D721Med (cell line): ENCODE measurements around the gene STARD3.

Experiments used
- DNase-seq: peaks from one replicate; pipeline ENCODE4 v3.0.0; 2011; ENCODE audit warnings: low spot score; ENCODE audit not compliant: insufficient read length
- FAIRE-seq: peaks from 2 replicates; lab custom pipeline; 2011; peaks lifted over from hg19 to GRCh38; lab: Jason Lieb, UNC
- TF ChIP-seq, protein P1 (sequence below): IDR thresholded peaks from 2 replicates; pipeline ENCODE4 v1.5.1; 2012; ENCODE audit warnings: mild to moderate bottlenecking, control low read depth; ENCODE audit not compliant: insufficient read depth; ENCODE audit errors: missing control alignments

STARD3 gene

DNA sequence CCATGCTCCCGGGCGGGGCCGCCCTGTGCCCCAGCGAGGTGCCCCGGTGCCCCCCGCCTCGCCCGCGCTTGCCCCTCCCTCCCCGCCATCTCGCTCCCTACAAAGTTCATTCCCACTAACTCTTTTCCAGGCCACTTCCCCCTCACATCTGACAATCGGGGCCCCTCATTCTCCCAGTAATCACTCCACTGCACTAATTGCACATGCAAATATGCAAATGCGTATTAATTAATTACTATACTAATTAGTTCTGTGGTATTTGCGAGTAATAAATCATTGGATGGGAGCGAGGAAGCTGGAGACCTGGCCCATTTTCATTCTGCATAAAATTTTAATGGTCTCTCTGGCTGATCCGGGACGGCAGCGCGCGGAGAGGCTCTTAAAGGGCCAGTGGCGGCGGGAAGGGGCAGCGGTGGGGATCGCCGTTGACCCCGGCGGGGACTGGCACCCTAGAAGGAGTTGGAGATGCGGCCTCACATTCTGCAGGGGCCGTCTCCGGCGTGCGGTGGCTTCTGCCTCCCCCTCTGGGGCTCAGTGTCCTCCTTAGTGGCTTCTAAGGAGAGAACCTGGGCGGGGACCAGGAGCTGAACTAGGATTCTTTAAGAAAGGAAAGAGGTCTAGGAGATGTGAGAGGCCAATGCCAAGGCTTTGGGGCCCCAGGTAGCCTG lies 18.6 kb upstream of the STARD3 start:
- TF ChIP-seq, protein P1, sequence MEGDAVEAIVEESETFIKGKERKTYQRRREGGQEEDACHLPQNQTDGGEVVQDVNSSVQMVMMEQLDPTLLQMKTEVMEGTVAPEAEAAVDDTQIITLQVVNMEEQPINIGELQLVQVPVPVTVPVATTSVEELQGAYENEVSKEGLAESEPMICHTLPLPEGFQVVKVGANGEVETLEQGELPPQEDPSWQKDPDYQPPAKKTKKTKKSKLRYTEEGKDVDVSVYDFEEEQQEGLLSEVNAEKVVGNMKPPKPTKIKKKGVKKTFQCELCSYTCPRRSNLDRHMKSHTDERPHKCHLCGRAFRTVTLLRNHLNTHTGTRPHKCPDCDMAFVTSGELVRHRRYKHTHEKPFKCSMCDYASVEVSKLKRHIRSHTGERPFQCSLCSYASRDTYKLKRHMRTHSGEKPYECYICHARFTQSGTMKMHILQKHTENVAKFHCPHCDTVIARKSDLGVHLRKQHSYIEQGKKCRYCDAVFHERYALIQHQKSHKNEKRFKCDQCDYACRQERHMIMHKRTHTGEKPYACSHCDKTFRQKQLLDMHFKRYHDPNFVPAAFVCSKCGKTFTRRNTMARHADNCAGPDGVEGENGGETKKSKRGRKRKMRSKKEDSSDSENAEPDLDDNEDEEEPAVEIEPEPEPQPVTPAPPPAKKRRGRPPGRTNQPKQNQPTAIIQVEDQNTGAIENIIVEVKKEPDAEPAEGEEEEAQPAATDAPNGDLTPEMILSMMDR: no peak

GRCh38 chr17:39618956-39619785 lies 17.8 kb upstream of the STARD3 start:
- DNase-seq (no peak), FAIRE-seq (no peak)
- TF ChIP-seq, protein P1: no peak

More for the DNA sequence above, 18.6 kb upstream of the STARD3 start:
- DNase-seq (no peak), FAIRE-seq (no peak)

DNA sequence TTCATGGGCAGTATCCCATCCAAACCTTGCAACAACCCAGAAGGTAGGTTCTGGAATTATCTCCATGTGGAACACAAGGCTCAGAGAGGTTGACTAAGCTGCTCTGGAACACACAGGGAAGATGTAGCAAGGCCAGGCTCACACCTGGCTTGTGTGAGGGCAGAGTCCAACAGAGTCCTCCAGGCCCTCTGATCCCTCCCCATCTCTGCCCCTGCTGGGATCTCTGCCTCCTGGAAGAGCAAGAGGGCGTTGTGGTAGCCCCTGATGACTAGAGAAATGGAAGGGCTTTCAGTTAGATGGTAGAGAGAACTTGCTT lies 17.2 kb upstream of the STARD3 start:
- TF ChIP-seq, protein P1: no peak
- FAIRE-seq: no peak
- no peak for DNase-seq

DNA sequence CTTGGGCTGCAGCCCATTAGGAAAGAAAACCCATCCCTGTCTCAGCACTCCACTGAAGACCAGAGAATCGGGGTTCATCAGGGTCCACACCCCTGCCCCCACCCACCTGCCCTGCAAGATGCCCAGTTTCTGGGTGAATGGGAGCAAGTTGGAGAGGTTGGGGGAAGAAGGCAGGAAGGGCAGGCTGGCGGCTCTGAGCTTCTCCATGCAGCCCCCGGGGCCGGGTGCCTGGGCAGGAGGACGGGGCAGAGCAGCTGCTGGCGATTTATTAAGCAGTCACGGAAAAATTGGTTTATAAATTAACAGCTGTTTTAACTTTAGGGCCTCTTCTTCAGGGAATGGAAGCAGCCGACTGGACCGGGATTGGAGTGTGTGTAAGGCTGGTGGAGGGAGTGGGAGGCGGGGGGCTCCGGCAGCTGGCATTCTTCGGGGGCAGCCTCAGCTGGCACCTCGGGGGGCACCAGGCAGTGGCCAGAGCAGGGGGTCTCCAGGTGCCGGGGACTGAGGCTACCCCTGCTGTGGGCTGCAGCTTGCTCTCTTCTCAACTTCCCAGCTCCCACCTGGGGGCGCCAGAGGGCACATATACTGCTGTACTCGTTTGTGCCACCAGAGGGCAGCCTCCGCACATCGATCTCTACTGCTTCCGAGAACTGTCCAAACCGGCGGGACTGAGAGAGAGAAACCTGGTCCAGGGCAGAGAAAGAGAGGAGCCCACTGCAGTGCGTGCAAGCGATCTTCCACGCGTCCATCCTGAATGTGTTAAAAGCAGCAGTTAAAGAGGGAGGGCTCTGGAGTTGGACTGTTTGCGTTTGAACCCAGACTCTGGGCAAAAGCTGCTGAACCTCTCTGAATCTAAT lies 15.2 kb upstream of the STARD3 start:
- peak; percentile 90 for DNase-seq
- TF ChIP-seq, protein P1: peak; percentile 100
- no peak for FAIRE-seq

DNA sequence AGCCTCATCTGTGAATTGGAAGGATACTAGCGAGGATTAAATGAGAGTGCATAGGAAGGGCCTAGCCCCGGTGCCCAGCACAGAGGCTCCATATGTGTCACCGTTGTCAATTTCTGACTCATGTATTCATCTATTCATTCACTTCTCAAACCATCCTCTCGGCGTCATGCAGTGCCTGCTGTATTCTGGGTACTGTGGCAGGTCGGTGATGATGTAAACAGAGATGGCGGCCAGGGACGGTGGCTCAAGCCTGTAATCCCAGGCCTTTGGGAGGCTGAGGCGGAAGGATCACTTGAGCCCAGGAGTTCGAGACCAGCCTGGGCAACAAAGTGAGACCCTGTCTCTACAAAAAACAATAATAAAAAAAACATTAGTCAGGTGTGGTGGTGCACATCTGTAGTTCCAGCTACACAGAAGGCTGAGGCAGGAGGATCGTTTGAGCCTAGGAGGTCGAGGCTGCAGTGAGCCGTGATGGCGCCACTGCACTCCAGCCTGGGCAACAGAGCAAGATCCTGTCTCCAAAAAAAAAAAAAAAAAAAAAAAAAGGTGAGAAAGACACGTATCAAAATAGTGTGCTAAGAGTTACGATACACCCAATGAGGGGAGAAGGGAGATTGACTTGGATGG lies 14.5 kb upstream of the STARD3 start:
- no peak for FAIRE-seq
- DNase-seq: no peak
- TF ChIP-seq, protein P1: no peak

GRCh38 chr17:39623356-39623950 lies 13.5 kb upstream of the STARD3 start:
- DNase-seq: peak; percentile 74
- TF ChIP-seq, protein P1: peak; percentile 98
- FAIRE-seq: no peak
